GM23248 (cell line): Measurements from ENCODE around the gene CBFA2T3. TPM values are rescaled to one million over a fixed set of nuclear protein-coding genes. Genes with fewer than 3 reads are reported as not detected.

Experiments used
- DNase-seq: peaks from one replicate; pipeline ENCODE4 v3.0.0-alpha.2; 2015
- H2AFZ ChIP-seq: fragments of 200-600 bp; sonication (generic); 2 replicates; pipeline ENCODE4 v1.6.1; 2016; ENCODE audit warnings: antibody characterized with exemption
- H3F3A ChIP-seq: fragments of 200-600 bp; sonication (generic); 2 replicates; pipeline ENCODE4 v1.6.1; 2016; ENCODE audit warnings: mild to moderate bottlenecking, antibody characterized with exemption, mixed run types; ENCODE audit not compliant: insufficient read depth
- H3K27ac ChIP-seq: fragments of 200-600 bp; sonication (generic); 2 replicates; pipeline ENCODE4 v1.5.1; 2016; ENCODE audit warnings: mild to moderate bottlenecking
- H3K27me3 ChIP-seq: fragments of 200-600 bp; sonication (generic); replicated peaks from 2 replicates; pipeline ENCODE4 v1.6.1; 2016; ENCODE audit warnings: mild to moderate bottlenecking; ENCODE audit not compliant: insufficient read depth
- H3K36me3 ChIP-seq: fragments of 200-600 bp; sonication (generic); 2 replicates; pipeline ENCODE4 v1.6.1; 2016; ENCODE audit warnings: low read depth, mild to moderate bottlenecking
- H3K4me1 ChIP-seq: fragments of 200-600 bp; sonication (generic); 2 replicates; pipeline ENCODE4 v1.6.1; 2016; ENCODE audit warnings: mild to moderate bottlenecking; ENCODE audit not compliant: insufficient read depth
- H3K4me2 ChIP-seq: fragments of 200-600 bp; sonication (generic); one replicate; pipeline ENCODE4 v1.6.1; 2016; ENCODE audit warnings: mild to moderate bottlenecking; ENCODE audit not compliant: unreplicated experiment
- H3K4me3 ChIP-seq: fragments of 200-600 bp; sonication (generic); 2 replicates; pipeline ENCODE4 v1.5.1; 2016; ENCODE audit warnings: mild to moderate bottlenecking
- H3K79me2 ChIP-seq: fragments of 200-600 bp; sonication (generic); 2 replicates; pipeline ENCODE4 v1.6.1; 2016; ENCODE audit warnings: mild to moderate bottlenecking; ENCODE audit not compliant: insufficient read depth
- H3K9ac ChIP-seq: fragments of 200-600 bp; sonication (generic); 2 replicates; pipeline ENCODE4 v1.6.1; 2016; ENCODE audit warnings: mild to moderate bottlenecking
- H3K9me2 ChIP-seq: fragments of 200-600 bp; sonication (generic); 2 replicates; pipeline ENCODE4 v1.6.1; 2016; ENCODE audit warnings: mixed run types, mild to moderate bottlenecking, moderate library complexity; ENCODE audit not compliant: insufficient read depth
- H3K9me3 ChIP-seq: fragments of 200-600 bp; sonication (generic); one replicate; pipeline ENCODE4 v1.6.1; 2017; ENCODE audit warnings: low read depth
- H4K20me1 ChIP-seq: fragments of 200-600 bp; sonication (generic); 2 replicates; pipeline ENCODE4 v1.6.0; 2016; ENCODE audit not compliant: insufficient read depth
- EZH2 ChIP-seq: fragments of 200-600 bp; sonication (generic); IDR thresholded peaks from 2 replicates; pipeline ENCODE4 v1.6.1; 2018; ENCODE audit warnings: antibody characterized with exemption, mild to moderate bottlenecking; ENCODE audit not compliant: insufficient read depth, poor library complexity, severe bottlenecking
- EZH2phosphoT487 ChIP-seq: fragments of 200-600 bp; sonication (generic); IDR thresholded peaks from 2 replicates; pipeline ENCODE4 v1.6.1; 2018; ENCODE audit warnings: antibody characterized with exemption, moderate library complexity, mild to moderate bottlenecking, low read depth; ENCODE audit not compliant: insufficient read depth
- WGBS, 2 experiments: methylation state at CpG; one replicate each; pipeline ENCODE4 v1.1.6; 2015 to 2017; ENCODE audit warnings: low lambda C conversion rate in 2 of 2, low coverage in 1 of 2; ENCODE audit errors: missing lambda C conversion rate in 2 of 2; 5-methylcytosine and 5-hydroxymethylcytosine counted together
- in situ Hi-C: fragments of 300-500 bp; cut with MboI; formaldehyde crosslinking; loops from 2 replicates; pipeline ENCODE4 v1.15.0; 2020
- polyA plus RNA-seq: library from polyadenylated mRNA; unstranded; fragments of >200 nt; fragmentation: Nextera tagmentation; extraction: Ambion mirVana; gene quantifications from 2 replicates; pipeline ENCODE4 v1.2.1, GENCODE V29; 2016
- total RNA-seq: library from RNA; depleted of rRNA; stranded (reverse); fragments of >200 nt; shearing (Covaris generic); gene quantifications from 2 replicates; pipeline ENCODE4 v1.2.3, GENCODE V29; 2014

The CBFA2T3 gene
- total and polyA plus RNA-seq, 2 experiments from 2014 or later: not detected

- H3K79me2 ChIP-seq: no peaks in the 10 kb centered on the region
- no peak overlapping the region for H2AFZ ChIP-seq
- no peaks in the 10 kb centered on the region for H4K20me1 ChIP-seq
- H3K36me3 ChIP-seq: no peaks in the 10 kb centered on the region
- WGBS, 2 experiments: 66 to 69% methylated on average over 23 of the region's 23 CpGs
- H3K9ac ChIP-seq: no peak overlapping the region
- TF ChIP-seq EZH2 (no peak), EZH2phosphoT487 (no peak)
- no peaks in the 10 kb centered on the region for H3K9me3 ChIP-seq
- H3F3A ChIP-seq: no peaks in the 10 kb centered on the region
- H3K27me3 ChIP-seq: peaks cover 18% of the 10 kb centered on the region
- no peak overlapping the region for H3K4me2 ChIP-seq
- no peak overlapping the region for H3K27ac ChIP-seq
- in situ Hi-C loops: no loop called here
- H3K4me3 ChIP-seq: no peak overlapping the region
- no peak for DNase-seq
- H3K9me2 ChIP-seq: no peaks in the 10 kb centered on the region
- H3K4me1 ChIP-seq: no peaks in the 10 kb centered on the region
Observed at GRCh38 chr16:88962478-88963152, 14.4 kb downstream of the CBFA2T3 start.

- H3K9ac ChIP-seq: no peak overlapping the region
- peaks cover 24% of the 10 kb centered on the region for H3K27me3 ChIP-seq
Observed at GRCh38 chr16:88961011-88961410, 16.0 kb downstream of the CBFA2T3 start.

GRCh38 chr16:88960516-88960915 lies 16.5 kb downstream of the CBFA2T3 start:
- H3F3A ChIP-seq: no peaks in the 10 kb centered on the region
- no peak overlapping the region for H3K9ac ChIP-seq
- 42% methylated on average over 3 of the region's 3 CpGs for WGBS, 2 experiments
- H3K36me3 ChIP-seq: no peaks in the 10 kb centered on the region
- no peaks in the 10 kb centered on the region for H3K4me1 ChIP-seq
- H4K20me1 ChIP-seq: no peaks in the 10 kb centered on the region
- peaks cover 24% of the 10 kb centered on the region for H3K27me3 ChIP-seq
- no peaks in the 10 kb centered on the region for H3K9me3 ChIP-seq
- H3K4me2 ChIP-seq: no peak overlapping the region
- no peak for TF ChIP-seq EZH2phosphoT487
- no peak for TF ChIP-seq EZH2
- H3K4me3 ChIP-seq: no peak overlapping the region
- no peak overlapping the region for H3K27ac ChIP-seq
- in situ Hi-C loops: no loop called here
- H2AFZ ChIP-seq: no peak overlapping the region
- H3K79me2 ChIP-seq: no peaks in the 10 kb centered on the region
- DNase-seq: no peak
- no peaks in the 10 kb centered on the region for H3K9me2 ChIP-seq

More at GRCh38 chr16:88961011-88961410, 16.0 kb downstream of the CBFA2T3 start:
- Histone ChIP-seq H3F3A (no peaks in the 10 kb centered on the region), H3K4me1 (no peaks in the 10 kb centered on the region), H3K4me2 (no peak overlapping the region), H3K4me3 (no peak overlapping the region), H4K20me1 (no peaks in the 10 kb centered on the region), H2AFZ (no peak overlapping the region), H3K9me2 (no peaks in the 10 kb centered on the region), H3K9me3 (no peaks in the 10 kb centered on the region), H3K79me2 (no peaks in the 10 kb centered on the region), H3K27ac (no peak overlapping the region), H3K36me3 (no peaks in the 10 kb centered on the region)
- 50 to 52% methylated on average over 9 of the region's 9 CpGs for whole genome bisulfite sequencing, 2 experiments
- TF ChIP-seq EZH2 (no peak), EZH2phosphoT487 (no peak)
- in situ Hi-C loops: no loop called here
- no peak for DNase-seq

GRCh38 chr16:88959022-88959421 lies 18.0 kb downstream of the CBFA2T3 start:
- in situ Hi-C loops: no loop called here
- 84% methylated on average over 18 of the region's 18 CpGs for WGBS, 2 experiments
- Histone ChIP-seq H3K9me3 (no peaks in the 10 kb centered on the region), H3K27ac (no peak overlapping the region), H3K9ac (no peak overlapping the region), H3F3A (no peaks in the 10 kb centered on the region), H3K27me3 (peaks cover 21% of the 10 kb centered on the region), H3K4me2 (no peak overlapping the region), H4K20me1 (no peaks in the 10 kb centered on the region), H2AFZ (no peak overlapping the region), H3K4me1 (no peaks in the 10 kb centered on the region), H3K9me2 (no peaks in the 10 kb centered on the region), H3K36me3 (no peaks in the 10 kb centered on the region), H3K4me3 (no peak overlapping the region), H3K79me2 (no peaks in the 10 kb centered on the region)
- TF ChIP-seq EZH2phosphoT487 (no peak), EZH2 (no peak)
- DNase-seq: no peak
